ENCODE results near the gene TRMT2B. TPM values are rescaled to one million over a fixed set of nuclear protein-coding genes. Genes with fewer than 3 reads are reported as not detected.
A peak's percentile ranks its signal among the peaks of the same experiment; 100 is the strongest.

TRMT2B gene
- polyA plus RNA-seq, 1 of the 3 experiments (the other 2 are of a cell fraction) = 7.2 TPM

GRCh38 chrX:100969936-100970335 lies 82.0 kb downstream of the TRMT2B start:
- Histone ChIP-seq H4K20me1 (ENCODE audit: insufficient read depth) (no peaks in the 10 kb centered on the region), H3K9ac (no peak overlapping the region), H3K4me2 (no peak overlapping the region), H3K27ac (ENCODE audit: low read depth in 2 of 2, low read length in 1 of 2) (peak overlapping the region in 1 of 2 experiments; percentile 16; a peak in 1 of 4 replicates), H3K79me2 (ENCODE audit: insufficient read depth) (no peaks in the 10 kb centered on the region), H3K36me3 (replicated peaks in 1 of 2; ENCODE audit: control insufficient read depth in 1 of 2, insufficient read depth in 2 of 2, low read length in 1 of 2) (no peaks in the 10 kb centered on the region), H3K9me3 (no peaks in the 10 kb centered on the region), H3K4me3 (ENCODE audit: low read depth in 2 of 2, low read length in 1 of 2) (no peak overlapping the region), H2AFZ (ENCODE audit: low read depth) (no peak overlapping the region), H3F3A (replicated peaks; ENCODE audit: insufficient read depth) (no peaks in the 10 kb centered on the region), H3K27me3 (ENCODE audit: insufficient read depth) (no peaks in the 10 kb centered on the region), H3K4me1 (ENCODE audit: control insufficient read depth in 1 of 2, insufficient read depth in 2 of 2, low read depth in 1 of 2, low read length in 1 of 2) (no peaks in the 10 kb centered on the region), H3K9me2 (no peaks in the 10 kb centered on the region)
- DNase-seq = peak; percentile 50
- CTCF ChIA-PET = no interaction called here
- POLR2A ChIA-PET = no interaction called here
- WGBS (ENCODE audit: low lambda C conversion rate) = 10% methylated on average over 1 of the region's 1 CpG
- TF ChIP-seq ELF1 (IDR thresholded peaks at IDR 0.05) = no peak
- no peak for TF ChIP-seq TAF1 (IDR thresholded peaks at IDR 0.05; ENCODE audit: borderline replicate concordance, low read depth, low read length)
- no peak for TF ChIP-seq FOXJ3 (CRISPR knock-in tag; IDR thresholded peaks at IDR 0.05)
- 0 out of 2 replicates have a peak, but pooled peaks have one; percentile 12 for TF ChIP-seq GATA2 (CRISPR knock-in tag; IDR thresholded peaks at IDR 0.05)
- TF ChIP-seq CHD2 (IDR thresholded peaks at IDR 0.05; ENCODE audit: low read length, partially characterized antibody) = no peak
- peak in 1 of 2 experiments; percentile 42; a peak in 1 of 4 replicates for TF ChIP-seq EP300 (IDR thresholded peaks at IDR 0.05; ENCODE audit: borderline replicate concordance in 1 of 2, low read depth in 1 of 2, low read length in 1 of 2)
- TF ChIP-seq GABPA (IDR thresholded peaks at IDR 0.05; ENCODE audit: low read depth) = no peak

GRCh38 chrX:100969408-100969807 lies 82.5 kb downstream of the TRMT2B start, which contains the start of gene ARL13A:
ARL13A (plus strand) TSS chrX:100969708; CDS start chrX:100973690, 3,982 bp downstream.
- Histone ChIP-seq H3K36me3 (replicated peaks in 1 of 2; ENCODE audit: control insufficient read depth in 1 of 2, insufficient read depth in 2 of 2, low read length in 1 of 2) (no peaks in the 10 kb centered on the region), H3K4me3 (ENCODE audit: low read depth in 2 of 2, low read length in 1 of 2) (no peak within 1 kb of the TSS), H3K27me3 (ENCODE audit: insufficient read depth) (no peaks in the 10 kb centered on the region), H3K4me1 (ENCODE audit: control insufficient read depth in 1 of 2, insufficient read depth in 2 of 2, low read depth in 1 of 2, low read length in 1 of 2) (no peaks in the 10 kb centered on the region), H3F3A (replicated peaks; ENCODE audit: insufficient read depth) (no peaks in the 10 kb centered on the region), H3K9ac (no peak within 1 kb of the TSS), H2AFZ (ENCODE audit: low read depth) (no peak within 1 kb of the TSS), H4K20me1 (ENCODE audit: insufficient read depth) (no peaks in the 10 kb centered on the region), H3K79me2 (ENCODE audit: insufficient read depth) (no peaks in the 10 kb centered on the region), H3K27ac (ENCODE audit: low read depth in 2 of 2, low read length in 1 of 2) (peak within 1 kb of the TSS in 1 of 2 experiments; percentile 16; a peak in 1 of 4 replicates), H3K9me3 (no peaks in the 10 kb centered on the region), H3K4me2 (no peak within 1 kb of the TSS), H3K9me2 (no peaks in the 10 kb centered on the region)
- POLR2A ChIA-PET = no interaction called here
- 15% methylated on average over 2 of the region's 2 CpGs for WGBS (ENCODE audit: low lambda C conversion rate)
- DNase-seq = no peak
- CTCF ChIA-PET = no interaction called here
- TF ChIP-seq MEF2A (IDR thresholded peaks at IDR 0.05; ENCODE audit: borderline replicate concordance, low read depth) = no peak
- TF ChIP-seq YY1 (IDR thresholded peaks at IDR 0.05; ENCODE audit: low read depth) = no peak
- TF ChIP-seq SMC3 (IDR thresholded peaks at IDR 0.05; ENCODE audit: low read depth, low read length) = no peak
- no peak for TF ChIP-seq ZBTB33 (IDR thresholded peaks at IDR 0.05; ENCODE audit: borderline replicate concordance, low read depth)
- TF ChIP-seq EZH2phosphoT487 (IDR thresholded peaks at IDR 0.05; ENCODE audit: borderline replicate concordance, low read depth) = no peak
- no peak for TF ChIP-seq USF1 (IDR thresholded peaks at IDR 0.05; ENCODE audit: borderline replicate concordance, low read depth)
- no peak for TF ChIP-seq CTCF (IDR thresholded peaks at IDR 0.05)
- no peak for TF ChIP-seq FOXM1 (IDR thresholded peaks at IDR 0.05; ENCODE audit: low read depth)
- no peak for TF ChIP-seq SIN3A (IDR thresholded peaks at IDR 0.05; ENCODE audit: borderline replicate concordance, low read depth, low read length)
- TF ChIP-seq RFX5 (IDR thresholded peaks at IDR 0.05; ENCODE audit: low read length) = no peak
- no peak for TF ChIP-seq NRF1 (IDR thresholded peaks at IDR 0.05; ENCODE audit: low read depth, low read length)
- no peak for TF ChIP-seq EP300 (IDR thresholded peaks at IDR 0.05; ENCODE audit: borderline replicate concordance in 1 of 2, low read depth in 1 of 2, low read length in 1 of 2)
- no peak for TF ChIP-seq FOSL2 (IDR thresholded peaks at IDR 0.05; ENCODE audit: borderline replicate concordance, low read depth)
- TF ChIP-seq USF2 (IDR thresholded peaks at IDR 0.05; ENCODE audit: borderline replicate concordance, low read depth, low read length) = no peak
- TF ChIP-seq TEAD4 (IDR thresholded peaks at IDR 0.05; ENCODE audit: borderline replicate concordance, insufficient read depth) = no peak
- no peak for TF ChIP-seq GATA2 (CRISPR knock-in tag; IDR thresholded peaks at IDR 0.05)
- no peak for TF ChIP-seq IRF3 (IDR thresholded peaks at IDR 0.05; ENCODE audit: low read depth, low read length)
